Bone marrow (tissue), 2 donors: ENCODE results near the gene ST3GAL3.
A peak's percentile ranks its signal among the peaks of the same experiment; 100 is the strongest.

Source experiments
- DNase-seq, 2 donors: peaks; one replicate each; lab custom pipeline; 2025; lab: John Stamatoyannopoulos, UW

The ST3GAL3 gene

GRCh38 chr1:43786960-43787359 is 79.6 kb downstream of the ST3GAL3 start:
- DNase-seq: no peak

GRCh38 chr1:43789604-43790550 is 82.5 kb downstream of the ST3GAL3 start:
- DNase-seq: no peak

GRCh38 chr1:43791243-43791642 is 83.9 kb downstream of the ST3GAL3 start:
- no peak for DNase-seq

- DNase-seq: no peak
These were observed 88.8 kb downstream of the ST3GAL3 start for GRCh38 chr1:43796111-43796581.

GRCh38 chr1:43797891-43798290 is 90.6 kb downstream of the ST3GAL3 start:
- DNase-seq: peak in 1 of 2 donors; percentile 42

- DNase-seq: no peak
These were observed 92.6 kb downstream of the ST3GAL3 start for GRCh38 chr1:43799656-43800635.

- DNase-seq: no peak
These were observed 93.4 kb downstream of the ST3GAL3 start for GRCh38 chr1:43800771-43801170.

- DNase-seq: no peak
These were observed 93.9 kb downstream of the ST3GAL3 start for GRCh38 chr1:43801203-43801602.

- DNase-seq: no peak
These were observed 95.1 kb downstream of the ST3GAL3 start for GRCh38 chr1:43802356-43802980.

- no peak for DNase-seq
These were observed 95.8 kb downstream of the ST3GAL3 start for GRCh38 chr1:43803105-43803504.

GRCh38 chr1:43803646-43804045 is 96.3 kb downstream of the ST3GAL3 start:
- DNase-seq: no peak

GRCh38 chr1:43804569-43804968 is 97.2 kb downstream of the ST3GAL3 start:
- no peak for DNase-seq

- no peak for DNase-seq
These were observed 98.0 kb downstream of the ST3GAL3 start for GRCh38 chr1:43805340-43805739.

- DNase-seq: no peak
These were observed 98.8 kb downstream of the ST3GAL3 start for GRCh38 chr1:43806183-43806582.

GRCh38 chr1:43809097-43809673 is 101.8 kb downstream of the ST3GAL3 start:
- DNase-seq: no peak

- no peak for DNase-seq
These were observed 105.2 kb downstream of the ST3GAL3 start for GRCh38 chr1:43812579-43812978.

- DNase-seq: no peak
These were observed 107.1 kb downstream of the ST3GAL3 start for GRCh38 chr1:43814401-43814800.

- DNase-seq: no peak
These were observed 110.1 kb downstream of the ST3GAL3 start for GRCh38 chr1:43817304-43817939.

GRCh38 chr1:43818691-43819090 is 111.4 kb downstream of the ST3GAL3 start:
- DNase-seq: no peak

GRCh38 chr1:43819357-43819756 is 112.0 kb downstream of the ST3GAL3 start:
- no peak for DNase-seq

GRCh38 chr1:43821471-43821870 is 114.1 kb downstream of the ST3GAL3 start:
- no peak for DNase-seq
